HG02763 (cell line): Measurements from ENCODE around the gene CRAT.

Source experiments
- ATAC-seq: cut with Tn5 transposase; IDR thresholded peaks from one replicate; pipeline ENCODE4 v1.9.1; 2021; ENCODE audit warnings: mild to moderate bottlenecking, moderate library complexity; ENCODE audit not compliant: unreplicated experiment

Gene CRAT

DNA sequence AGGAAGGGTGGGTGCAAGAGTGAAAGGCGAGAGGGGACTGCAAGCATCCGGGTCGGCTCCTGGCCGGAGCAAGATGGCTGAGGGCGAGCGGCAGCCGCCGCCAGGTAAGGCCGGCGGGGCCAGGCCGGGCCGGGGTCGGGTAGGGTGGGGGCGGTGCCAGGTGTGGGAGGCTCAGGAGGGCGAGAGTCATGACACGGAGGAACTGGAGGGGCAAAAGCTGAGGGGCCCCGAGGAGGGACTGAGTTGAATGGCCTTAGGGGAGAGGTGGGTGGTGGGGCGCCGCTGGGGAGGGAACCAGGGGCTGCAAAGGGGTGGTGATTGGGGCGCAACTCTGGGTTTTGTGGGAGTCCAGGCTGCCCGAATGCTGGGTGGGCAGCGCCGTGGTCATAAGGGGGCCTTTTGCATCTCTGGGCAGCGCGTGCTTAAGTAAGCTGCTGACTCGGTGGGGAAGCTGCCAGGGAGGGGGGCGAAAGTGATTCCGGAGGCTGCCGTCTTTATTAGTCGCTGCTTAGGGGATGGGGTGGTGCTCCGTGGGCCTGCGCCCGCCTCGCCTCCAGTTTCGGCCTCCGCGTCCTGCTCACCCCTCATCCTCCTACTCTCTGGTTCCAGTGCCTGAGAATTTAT, 1.0 kb upstream of the CRAT start:
- no peak for ATAC-seq

DNA sequence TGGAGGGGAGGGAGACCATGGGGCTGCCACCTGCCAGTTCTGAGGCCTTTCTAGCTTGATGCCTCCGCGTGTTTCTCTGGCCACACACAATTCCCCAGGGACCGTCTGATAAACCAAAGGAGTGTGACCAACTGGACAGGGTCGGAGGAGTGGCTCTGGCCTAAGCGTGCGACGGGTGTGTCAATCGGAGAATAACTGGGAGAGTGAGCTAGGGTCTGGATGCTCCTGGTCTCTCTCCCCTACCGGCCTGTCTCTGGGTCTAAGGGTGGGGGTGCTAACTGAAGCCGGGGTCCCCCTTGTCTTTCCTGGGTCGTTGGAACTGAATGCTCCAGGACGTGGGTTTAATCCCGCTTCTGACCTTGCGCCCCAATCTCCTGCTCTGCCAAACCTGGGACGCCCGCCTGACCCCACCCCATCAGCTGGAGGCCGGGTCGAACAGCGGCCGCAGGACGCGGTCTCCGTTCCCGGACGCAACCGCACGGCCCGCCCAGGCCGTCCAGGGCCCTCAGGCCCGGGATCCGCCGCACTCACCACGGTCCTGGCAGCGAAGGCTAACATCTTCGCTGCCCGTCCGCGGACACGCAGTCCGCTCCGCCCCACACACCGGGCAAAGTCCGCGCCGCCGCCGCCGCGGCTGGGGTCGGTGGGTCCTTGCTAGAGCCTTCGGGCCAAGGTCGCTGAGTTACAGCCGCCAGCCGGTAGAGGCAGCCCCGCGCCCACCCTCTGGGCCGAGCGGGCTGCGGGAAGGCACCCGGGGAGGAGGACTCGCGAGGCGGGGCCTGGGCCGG, 447 bp downstream of the CRAT start:
- ATAC-seq, result no peak

- ATAC-seq, result no peak
These were observed 1.1 kb downstream of the CRAT start for GRCh38 chr9:129109537-129109903.

GRCh38 chr9:129108805-129109536, 1.6 kb downstream of the CRAT start:
- no peak for ATAC-seq

DNA sequence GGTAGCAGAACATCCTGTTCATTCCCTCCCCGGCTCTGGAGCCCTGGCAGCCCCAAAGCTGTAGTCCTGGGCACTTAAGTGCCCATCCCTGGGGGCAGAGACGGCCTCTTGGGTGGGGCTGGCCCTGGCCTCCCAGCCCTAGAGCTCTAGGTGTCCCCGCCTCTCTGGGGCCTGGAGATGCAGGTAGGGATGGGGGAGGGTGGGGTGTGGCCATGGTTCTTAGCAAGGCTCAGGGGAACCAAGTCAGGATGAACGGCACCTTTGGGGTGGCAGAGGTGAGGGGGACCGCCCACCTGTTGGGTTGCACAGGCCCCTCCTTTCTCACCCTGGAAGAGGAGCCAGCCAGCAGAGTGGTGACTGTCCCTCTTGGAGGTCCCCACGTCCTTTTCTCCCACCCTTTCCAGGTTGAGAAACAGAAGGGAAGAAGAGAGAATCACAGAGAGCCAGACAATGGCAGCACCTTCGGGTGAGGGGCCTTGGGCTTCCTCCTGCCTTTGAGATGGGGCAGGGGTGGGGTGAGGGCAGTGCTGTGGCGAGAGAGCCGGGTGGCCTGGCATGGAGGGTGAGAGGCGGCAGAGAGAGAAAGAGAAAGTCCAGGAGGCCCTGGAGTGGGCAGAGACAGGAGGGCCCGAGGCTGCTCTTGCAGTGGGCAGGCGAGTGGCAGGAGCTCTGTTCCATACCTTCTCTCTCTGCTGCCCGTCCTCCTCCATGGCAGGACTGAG, 2.3 kb downstream of the CRAT start:
- no peak for ATAC-seq

DNA sequence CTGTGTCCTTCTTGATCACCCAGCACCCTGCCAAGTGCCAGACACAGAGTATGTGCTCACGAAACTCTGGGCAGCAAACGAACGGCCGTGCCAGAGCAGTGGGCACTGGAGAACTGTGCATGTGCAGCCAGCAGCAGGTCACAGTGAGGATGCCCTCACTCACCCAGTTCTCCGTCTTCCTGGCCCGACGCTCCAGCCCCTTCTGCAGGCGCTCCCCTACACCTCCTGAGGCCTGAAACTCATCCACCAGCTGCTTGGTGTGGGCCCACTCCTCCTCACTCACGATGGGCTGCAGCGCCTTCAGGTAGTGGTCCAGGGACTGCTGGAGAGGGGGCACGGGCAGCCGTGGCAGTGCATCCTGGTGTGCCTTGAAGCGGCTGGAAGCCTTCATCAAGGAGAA, 2.9 kb downstream of the CRAT start:
- no peak for ATAC-seq

GRCh38 chr9:129105857-129106694, 4.5 kb downstream of the CRAT start:
- no peak for ATAC-seq

GRCh38 chr9:129104051-129104450, 6.5 kb downstream of the CRAT start:
- ATAC-seq, result no peak

DNA sequence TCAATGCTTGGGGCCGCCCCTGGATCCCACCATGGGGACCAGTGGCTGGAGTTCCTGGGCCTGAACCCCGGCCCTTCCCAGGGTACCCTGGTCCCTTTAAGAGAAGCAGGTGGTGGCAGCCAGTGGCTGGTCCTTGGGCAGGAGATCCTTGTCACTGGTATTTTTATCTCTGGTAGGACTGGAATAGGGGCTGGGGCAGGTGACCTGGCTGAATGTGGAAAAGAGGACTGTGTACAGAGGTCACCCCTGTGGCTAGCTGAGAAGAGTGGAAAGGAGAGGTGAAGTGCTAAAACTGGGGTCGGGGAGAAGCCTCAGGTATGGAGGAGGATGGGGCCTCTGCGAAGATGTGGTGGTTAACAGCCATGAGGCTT, 7.0 kb downstream of the CRAT start:
- ATAC-seq, result no peak

DNA sequence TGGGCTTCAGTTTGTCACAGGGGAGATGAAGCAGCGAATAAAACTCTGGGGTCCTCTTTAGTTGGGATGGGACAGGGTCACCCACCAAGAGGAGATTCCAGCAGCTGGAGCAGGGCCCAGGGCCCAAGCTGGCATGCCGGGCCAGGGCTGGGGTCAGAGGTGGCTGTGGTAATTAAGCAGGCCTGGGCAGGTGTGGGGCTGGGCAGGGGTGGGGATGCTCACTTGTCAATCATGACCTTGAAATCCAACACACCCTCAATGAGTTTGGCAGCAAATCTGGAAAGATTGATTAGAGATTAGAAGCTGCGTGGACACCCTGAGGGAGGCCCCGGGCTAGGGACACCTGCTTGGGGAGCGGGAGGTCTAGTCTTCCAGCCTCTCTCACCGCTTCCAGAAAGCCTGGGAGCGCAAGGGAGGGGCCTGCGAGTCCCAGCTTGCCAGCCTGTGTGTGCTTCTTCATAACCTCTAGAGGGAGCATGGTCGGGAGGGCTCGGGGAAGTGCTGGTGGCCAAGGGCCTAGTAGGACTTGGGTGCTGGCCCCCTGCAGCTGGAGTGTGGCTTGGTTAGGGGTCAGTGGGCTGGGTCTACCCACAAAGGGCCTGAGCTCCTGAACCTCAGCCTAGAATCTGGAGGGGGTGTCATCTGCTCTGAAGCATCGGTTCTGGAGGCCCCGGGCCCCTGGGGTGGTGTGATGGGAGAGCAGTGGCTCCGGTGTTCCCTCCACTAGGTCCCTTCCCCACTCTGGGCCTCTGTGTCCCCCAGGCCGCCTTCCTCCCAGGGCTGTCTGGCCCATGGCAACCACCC, 7.6 kb downstream of the CRAT start:
- ATAC-seq, result no peak

DNA sequence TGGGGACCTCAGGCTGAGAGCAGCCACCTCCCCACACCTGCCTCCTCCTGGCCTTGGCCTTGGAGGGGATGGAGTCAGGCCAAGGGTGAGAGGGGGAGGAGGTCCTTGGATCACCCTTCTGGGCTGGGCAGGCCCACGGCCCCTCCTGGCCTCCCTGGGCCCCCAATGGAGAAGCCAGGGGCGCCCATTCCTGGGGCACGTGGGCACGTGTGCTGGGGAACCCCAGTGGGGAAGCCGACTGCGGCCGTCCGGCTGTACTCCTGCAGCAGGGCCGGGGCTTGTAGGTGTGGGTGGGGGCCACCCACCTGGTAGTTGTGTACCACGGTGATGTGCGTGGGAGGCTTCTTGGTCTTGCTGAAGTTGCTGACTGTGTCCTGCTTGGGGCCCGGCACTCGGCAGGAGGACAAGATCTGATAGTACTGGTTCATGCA, 8.5 kb downstream of the CRAT start:
- ATAC-seq, result no peak

GRCh38 chr9:129101279-129101678, 9.3 kb downstream of the CRAT start:
- ATAC-seq, result no peak

GRCh38 chr9:129100383-129101169, 10.0 kb downstream of the CRAT start:
- no peak for ATAC-seq

DNA sequence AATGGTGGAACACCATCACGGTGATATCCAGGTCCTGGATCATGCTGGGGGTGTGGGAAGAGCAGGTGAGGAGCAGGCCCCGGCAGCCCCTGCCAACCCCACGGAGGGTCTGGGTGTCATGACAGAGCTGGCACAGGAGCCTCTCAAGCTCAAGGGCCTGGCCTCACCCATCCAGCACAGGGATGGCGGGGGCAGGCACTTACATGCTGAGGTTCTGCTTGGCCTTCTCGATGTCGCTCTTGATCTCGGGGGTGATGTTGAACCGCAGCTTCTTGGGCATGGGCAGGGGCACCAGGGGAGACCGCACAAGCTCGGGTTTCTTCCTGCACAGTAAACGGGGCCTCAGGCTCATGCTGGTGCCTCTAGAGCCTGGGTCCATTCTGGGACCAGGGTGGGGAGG, 12.3 kb downstream of the CRAT start:
- no peak for ATAC-seq

DNA sequence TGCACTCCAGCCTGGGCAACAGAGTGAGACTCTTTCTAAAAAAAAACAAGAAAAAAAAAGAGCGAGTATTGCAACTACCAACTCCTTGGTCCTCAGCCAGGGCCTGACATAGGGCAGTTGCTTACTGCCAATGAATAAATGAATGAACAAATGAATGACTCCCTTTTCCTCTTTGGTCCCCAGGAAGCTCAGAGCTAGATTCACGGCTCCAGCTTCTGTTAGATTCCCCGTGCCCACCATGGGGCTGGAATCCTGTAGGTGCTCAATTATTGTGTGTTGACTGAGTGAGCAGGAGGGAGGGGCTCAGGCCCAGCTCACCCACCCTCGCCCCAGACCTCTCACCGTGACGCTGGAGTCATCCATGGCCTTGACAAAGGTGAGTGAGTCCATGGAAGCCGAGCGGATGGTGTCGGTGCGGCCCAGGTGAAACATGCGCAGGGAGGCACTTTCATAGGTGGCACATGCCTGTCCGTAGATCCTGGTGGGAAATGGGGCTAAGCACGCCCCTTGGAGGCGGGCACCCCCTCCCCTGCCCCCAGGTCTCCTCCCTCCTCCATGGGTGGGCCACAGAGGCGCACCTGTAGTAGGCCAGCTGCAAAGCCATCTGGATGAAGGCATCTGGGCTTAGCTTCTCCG, 12.8 kb downstream of the CRAT start:
- no peak for ATAC-seq

DNA sequence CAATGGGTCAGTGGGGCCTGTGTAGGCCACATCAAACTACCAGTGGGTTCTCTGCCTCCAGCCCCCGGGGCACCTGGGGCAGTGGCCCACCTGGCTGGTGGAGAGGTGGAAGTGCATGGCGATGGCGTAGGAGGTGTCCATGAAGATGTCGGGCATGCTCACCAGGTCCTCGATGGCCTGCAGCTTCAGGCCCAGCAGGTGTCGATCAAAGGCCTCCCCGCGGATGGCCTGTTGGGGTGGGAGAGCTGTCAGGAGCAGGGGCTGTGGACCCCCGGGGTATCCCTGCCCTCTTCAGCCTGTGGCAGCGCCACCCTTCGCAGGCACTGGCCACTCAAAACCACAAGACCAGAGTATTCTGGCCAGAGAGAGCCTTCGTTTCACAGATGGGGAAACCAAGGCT, 14.7 kb downstream of the CRAT start:
- ATAC-seq, result no peak

DNA sequence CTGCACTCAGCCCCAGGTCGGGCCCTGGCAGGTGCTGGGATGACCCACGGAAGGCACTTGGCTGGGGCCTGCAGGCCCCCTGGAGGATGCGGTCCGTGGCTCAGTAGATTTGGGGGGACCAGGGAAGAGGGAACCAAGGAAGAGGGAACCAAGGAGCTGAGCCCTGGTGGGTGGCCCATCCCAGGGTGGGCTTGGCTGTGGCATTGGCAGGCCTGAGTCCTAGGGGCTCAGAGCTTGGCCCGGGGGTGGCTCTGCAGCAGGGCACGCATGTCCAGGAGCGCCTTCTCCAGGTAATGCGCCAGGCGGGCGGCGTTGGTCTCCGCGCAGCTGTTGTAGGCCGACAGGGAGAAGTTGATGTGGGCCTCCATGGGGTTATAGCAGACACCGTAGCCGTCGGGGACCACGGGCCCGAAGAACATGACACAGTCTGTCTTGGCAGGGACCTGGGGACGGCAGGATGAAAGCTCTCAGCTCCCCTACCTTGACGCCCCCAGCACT, 15.4 kb downstream of the CRAT start:
- ATAC-seq, result no peak
